GM20000 (cell line): ENCODE results near the gene STX16.

Source experiments
- DNase-seq: peaks from one replicate; pipeline ENCODE4 v3.0.0; 2012; ENCODE audit warnings: low spot score
- TF ChIP-seq, protein P1 (sequence below): IDR thresholded peaks from 2 replicates; pipeline ENCODE4 v1.5.1; 2012; ENCODE audit warnings: mild to moderate bottlenecking, control low read depth; ENCODE audit errors: extremely low read depth, missing control alignments

STX16 gene

DNA sequence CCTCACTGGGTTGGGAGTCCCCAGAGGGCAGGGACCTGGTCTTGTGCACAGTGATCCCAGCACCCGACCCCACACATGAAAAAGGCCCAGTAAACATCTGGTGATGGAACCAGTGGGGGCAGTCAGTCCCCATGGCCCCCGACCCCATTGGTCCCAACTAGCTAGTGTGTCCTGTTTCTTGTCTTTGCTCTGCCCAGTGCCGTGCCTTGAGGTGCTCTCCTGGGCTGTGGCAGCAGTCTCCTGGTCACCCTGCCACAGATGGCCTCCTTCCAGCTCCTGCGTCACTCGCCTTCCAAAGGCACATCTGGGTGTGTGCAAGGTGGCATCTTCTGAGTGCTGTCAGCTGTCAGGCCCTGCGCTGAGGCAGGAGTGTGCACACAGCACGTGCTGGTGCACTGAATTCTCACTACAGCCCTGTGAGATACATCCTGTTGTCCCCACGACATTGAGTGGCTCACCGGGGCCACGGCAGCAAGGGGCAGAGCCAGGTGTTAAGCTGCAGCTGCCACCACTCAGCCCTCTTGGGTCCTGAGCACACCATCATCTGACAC is 45.4 kb downstream of the STX16 start:
- TF ChIP-seq, protein P1, sequence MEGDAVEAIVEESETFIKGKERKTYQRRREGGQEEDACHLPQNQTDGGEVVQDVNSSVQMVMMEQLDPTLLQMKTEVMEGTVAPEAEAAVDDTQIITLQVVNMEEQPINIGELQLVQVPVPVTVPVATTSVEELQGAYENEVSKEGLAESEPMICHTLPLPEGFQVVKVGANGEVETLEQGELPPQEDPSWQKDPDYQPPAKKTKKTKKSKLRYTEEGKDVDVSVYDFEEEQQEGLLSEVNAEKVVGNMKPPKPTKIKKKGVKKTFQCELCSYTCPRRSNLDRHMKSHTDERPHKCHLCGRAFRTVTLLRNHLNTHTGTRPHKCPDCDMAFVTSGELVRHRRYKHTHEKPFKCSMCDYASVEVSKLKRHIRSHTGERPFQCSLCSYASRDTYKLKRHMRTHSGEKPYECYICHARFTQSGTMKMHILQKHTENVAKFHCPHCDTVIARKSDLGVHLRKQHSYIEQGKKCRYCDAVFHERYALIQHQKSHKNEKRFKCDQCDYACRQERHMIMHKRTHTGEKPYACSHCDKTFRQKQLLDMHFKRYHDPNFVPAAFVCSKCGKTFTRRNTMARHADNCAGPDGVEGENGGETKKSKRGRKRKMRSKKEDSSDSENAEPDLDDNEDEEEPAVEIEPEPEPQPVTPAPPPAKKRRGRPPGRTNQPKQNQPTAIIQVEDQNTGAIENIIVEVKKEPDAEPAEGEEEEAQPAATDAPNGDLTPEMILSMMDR: no peak

DNA sequence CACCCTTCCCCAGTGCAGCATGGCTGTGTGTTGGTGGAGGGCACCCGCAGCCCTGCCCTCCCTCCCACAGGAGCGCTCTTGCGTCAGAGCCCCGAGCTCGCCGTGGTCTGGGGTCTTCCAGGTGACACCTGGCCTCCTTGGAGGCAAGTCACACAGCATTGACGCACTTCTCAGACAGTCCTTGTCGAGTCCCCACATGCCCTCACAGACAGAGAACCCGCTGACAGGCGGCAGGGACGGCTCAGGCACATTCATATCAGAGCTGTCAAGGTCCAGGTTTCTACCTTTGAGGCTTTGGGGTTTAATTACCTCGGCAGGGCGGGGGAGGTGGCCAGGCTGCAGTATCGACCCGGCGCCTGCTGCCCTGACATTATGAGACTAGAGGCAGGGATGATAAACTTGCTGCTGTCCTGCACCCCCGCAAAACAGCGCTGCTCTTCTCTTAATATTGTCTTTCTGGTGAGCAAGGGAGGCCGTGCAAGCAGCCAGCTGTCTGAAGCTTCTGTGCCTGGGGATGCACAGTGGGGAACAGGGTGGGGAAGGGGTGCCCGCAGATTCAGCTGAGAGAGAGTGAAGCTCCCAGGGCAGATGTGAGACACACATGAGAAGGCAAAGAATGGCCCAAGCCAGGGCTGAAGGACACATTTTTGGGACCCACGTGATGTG is 46.3 kb downstream of the STX16 start:
- no peak for DNase-seq
- TF ChIP-seq, protein P1: no peak

More for the DNA sequence above, 45.4 kb downstream of the STX16 start:
- no peak for DNase-seq

DNA sequence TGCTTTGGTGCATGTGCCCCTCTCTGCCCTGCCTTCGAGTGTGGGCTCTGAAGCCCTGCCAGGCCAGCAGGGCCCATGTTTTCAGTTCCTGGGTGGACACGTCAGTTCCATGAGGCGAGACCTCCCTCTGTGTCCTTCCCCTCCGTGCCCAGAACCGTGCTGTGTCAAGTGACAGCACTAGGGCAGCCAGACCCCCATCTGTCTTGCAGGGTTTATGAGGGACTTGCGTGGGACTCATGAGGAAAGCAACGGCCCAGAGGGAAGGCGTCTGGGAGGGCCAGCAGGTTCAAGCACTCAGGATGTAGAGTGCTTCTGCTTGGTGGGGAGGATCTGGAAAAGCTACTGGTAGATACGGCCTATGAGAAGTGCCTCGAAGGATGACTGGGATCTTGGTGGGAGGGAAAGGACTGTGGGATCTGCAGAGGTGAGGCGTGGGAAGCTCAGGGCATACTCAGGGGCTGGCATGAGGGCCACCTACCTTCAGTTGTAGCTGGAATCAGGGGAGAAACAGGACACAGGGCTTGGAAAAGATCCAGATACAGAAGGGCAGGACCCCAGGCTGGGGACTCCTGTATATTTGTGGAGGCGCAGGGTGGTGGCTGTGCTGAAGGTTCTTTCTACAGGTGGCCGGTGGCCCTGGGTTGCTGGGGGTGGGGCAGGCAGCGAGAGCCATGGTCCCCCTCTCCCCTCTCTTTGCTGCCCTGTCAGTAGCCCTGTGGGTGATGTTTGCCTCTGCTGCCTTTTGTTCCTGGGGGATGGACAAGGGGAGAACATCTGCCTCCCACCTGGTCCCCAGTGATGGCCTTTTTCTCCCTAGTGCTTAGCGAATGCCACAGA is 47.0 kb downstream of the STX16 start:
- TF ChIP-seq, protein P1: no peak
- DNase-seq: no peak

DNA sequence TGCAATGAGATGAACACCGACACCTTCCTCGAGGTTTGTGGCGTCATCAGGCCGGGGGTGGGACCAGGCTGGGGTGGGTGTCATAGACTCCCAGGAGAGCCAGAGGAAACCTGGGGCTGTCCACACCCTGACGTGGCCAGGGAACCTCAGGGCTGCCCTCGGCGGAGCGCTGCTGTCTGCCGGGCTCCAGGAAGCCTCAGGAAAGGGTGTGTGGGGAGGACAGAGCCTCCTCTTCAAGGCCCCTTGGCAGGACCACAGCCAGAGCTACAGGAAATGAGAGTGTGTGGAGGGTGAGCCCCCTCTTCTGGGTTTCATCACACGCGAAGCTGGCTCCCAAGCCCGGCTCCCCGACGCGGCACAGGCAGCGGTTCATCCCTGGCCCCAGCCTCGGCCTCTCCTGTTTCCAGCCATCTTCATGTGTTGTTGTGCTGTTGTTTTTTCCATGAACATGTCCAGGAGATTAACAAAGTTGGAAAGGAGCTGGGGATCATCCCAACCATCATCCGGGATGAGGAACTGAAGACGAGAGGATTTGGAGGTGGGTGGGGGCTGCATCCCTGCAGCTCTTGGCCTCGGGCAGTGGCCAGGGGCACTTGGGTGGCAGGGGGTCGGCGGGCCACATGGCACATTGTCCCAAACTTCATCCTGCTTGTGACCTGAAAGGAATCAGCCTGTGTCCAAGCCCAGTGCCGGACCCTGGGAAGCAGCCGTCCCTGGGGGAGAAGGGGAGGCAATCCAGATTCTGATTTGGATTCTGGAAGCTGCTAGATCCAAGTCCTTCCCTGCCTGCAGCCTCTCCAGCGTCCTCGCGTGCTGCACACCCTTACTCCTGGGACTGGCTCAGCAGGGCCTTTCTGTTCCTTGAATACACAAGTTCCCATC is 47.9 kb downstream of the STX16 start:
- TF ChIP-seq, protein P1: no peak
- no peak for DNase-seq

DNA sequence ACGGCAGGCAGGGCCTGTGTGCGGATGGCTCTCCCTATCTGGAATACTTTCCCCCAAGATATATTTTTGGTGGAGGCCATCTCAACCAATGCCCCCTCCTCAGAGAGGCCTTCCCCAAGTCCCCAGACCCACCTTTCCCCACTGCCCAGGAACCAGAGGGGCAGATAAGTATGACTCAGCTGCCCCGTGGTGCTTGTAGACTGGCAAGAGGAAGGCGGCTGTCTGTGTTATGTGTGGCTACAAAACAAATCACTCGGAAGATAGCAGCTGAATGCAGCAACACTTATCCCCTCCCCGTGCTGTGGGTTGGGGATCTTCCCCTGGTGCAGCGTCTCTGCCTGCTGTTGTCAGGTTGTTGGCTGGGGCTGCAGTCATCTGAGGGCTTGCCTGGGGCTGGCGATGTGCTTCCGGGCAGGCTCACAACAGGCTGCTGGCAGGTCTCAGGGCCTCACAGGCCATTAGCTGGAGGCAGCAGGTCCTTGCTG is 48.6 kb downstream of the STX16 start:
- TF ChIP-seq, protein P1: no peak
- DNase-seq: no peak

DNA sequence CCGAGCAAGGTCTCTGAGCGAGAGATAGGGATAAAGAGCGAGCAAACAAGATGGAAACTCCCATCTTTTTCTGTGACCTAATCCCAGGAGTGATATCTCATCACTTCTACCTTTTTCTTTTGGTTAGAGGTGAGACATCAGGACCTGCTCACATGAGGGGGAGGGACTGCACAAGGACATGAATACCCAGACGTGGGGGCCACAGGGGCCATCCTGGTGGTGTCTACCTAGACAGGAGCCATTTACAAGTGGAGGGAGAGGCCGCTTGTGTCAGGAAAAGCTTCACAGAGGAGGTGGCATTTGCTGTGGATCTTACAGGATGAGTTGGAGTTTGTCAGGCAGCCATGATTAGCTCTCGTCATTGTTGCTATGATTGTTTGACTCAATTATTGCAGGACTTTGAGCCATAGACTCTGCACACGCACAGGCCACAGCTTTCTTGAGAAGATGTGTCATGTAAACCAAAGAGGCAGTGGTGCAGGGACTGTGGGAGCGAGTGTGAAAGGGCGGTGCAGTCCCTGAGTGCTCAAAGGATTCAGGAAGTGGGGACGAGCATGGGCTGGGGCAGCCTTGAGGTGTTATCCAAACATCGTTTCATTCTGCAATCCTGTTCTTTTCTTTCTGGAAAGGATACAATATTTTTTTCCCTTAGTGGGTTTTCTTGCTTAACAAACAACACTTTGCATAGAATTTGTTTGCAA is 49.2 kb downstream of the STX16 start:
- no peak for DNase-seq
- TF ChIP-seq, protein P1: no peak
